SK-N-SH treated with all-trans-retinoic acid at 6 μM for 48 hours (cell line): Measurements from ENCODE around the gene ELMO1.

ENCODE experiments used
- ATAC-seq: fragments of 200-7000 bp; cut with Tn5 transposase; 3 replicates; pipeline ENCODE4 v1.9.1; 2020; ENCODE audit warnings: mild to moderate bottlenecking, moderate library complexity
- ARNTL ChIP-seq: fragments of 450-650 bp; formaldehyde crosslinking; IDR thresholded peaks from 2 replicates; pipeline ENCODE4 v1.5.0; 2020; ENCODE audit warnings: low read depth, mild to moderate bottlenecking, moderate library complexity, borderline replicate concordance
- BACH2 ChIP-seq: fragments of 250-450 bp; sonication (Bioruptor Pico); IDR thresholded peaks from 2 replicates; pipeline ENCODE4 v1.9.0; 2021; ENCODE audit warnings: mild to moderate bottlenecking, borderline replicate concordance
- CSDC2 ChIP-seq: fragments of 250-450 bp; sonication (Bioruptor Pico); IDR thresholded peaks from 2 replicates; pipeline ENCODE4 v1.5.0; 2020; ENCODE audit warnings: mild to moderate bottlenecking, moderate library complexity
- ESRRG ChIP-seq: fragments of 250-450 bp; sonication (Bioruptor Pico); IDR thresholded peaks from 2 replicates; pipeline ENCODE4 v1.6.1; 2021; ENCODE audit warnings: mild to moderate bottlenecking
- ISL1 ChIP-seq: fragments of 250-450 bp; sonication (Bioruptor Pico); IDR thresholded peaks from 2 replicates; pipeline ENCODE4 v2.1.2; 2022; ENCODE audit warnings: mild to moderate bottlenecking, moderate library complexity
- OSR1 ChIP-seq: fragments of 250-450 bp; sonication (Bioruptor Pico); IDR thresholded peaks from 2 replicates; pipeline ENCODE4 v1.8.0; 2022; ENCODE audit warnings: moderate library complexity, mild to moderate bottlenecking, inconsistent platforms
- PPARA ChIP-seq: fragments of 250-450 bp; sonication (Bioruptor Pico); IDR thresholded peaks from 2 replicates; pipeline ENCODE4 v1.5.0; 2020; ENCODE audit warnings: mild to moderate bottlenecking, borderline replicate concordance
- RARB ChIP-seq: fragments of 250-450 bp; sonication (Bioruptor Pico); IDR thresholded peaks from 2 replicates; pipeline ENCODE4 v1.8.0; 2021; ENCODE audit warnings: mild to moderate bottlenecking, moderate library complexity
- SNAI2 ChIP-seq: fragments of 250-450 bp; sonication (Bioruptor Pico); IDR thresholded peaks from 2 replicates; pipeline ENCODE4 v1.5.0; 2020; ENCODE audit warnings: mild to moderate bottlenecking, moderate library complexity
- TCF4 ChIP-seq: fragments of 250-450 bp; sonication (Bioruptor Pico); IDR thresholded peaks from 2 replicates; pipeline ENCODE4 v1.8.0; 2021; ENCODE audit warnings: mild to moderate bottlenecking, moderate library complexity, borderline replicate concordance
- ZC3H10 ChIP-seq: fragments of 250-450 bp; sonication (Bioruptor Pico); IDR thresholded peaks from 2 replicates; pipeline ENCODE4 v1.5.1; 2021; ENCODE audit warnings: mild to moderate bottlenecking, moderate library complexity
- ZFP3 ChIP-seq: fragments of 250-450 bp; sonication (Bioruptor Pico); IDR thresholded peaks from 2 replicates; pipeline ENCODE4 v1.5.0; 2020; ENCODE audit warnings: mild to moderate bottlenecking, moderate library complexity
- ZFP30 ChIP-seq: fragments of 450-650 bp; formaldehyde crosslinking; IDR thresholded peaks from 2 replicates; pipeline ENCODE4 v1.5.0; 2022; ENCODE audit warnings: mild to moderate bottlenecking, moderate library complexity
- ZNF565 ChIP-seq: fragments of 450-650 bp; formaldehyde crosslinking; conservative IDR thresholded peaks from 2 replicates; pipeline ENCODE4 v1.5.0; 2020; ENCODE audit warnings: low read depth, mild to moderate bottlenecking, moderate library complexity
- ZNF8 ChIP-seq: fragments of 450-650 bp; formaldehyde crosslinking; IDR thresholded peaks from 2 replicates; pipeline ENCODE4 v1.5.0; 2020; ENCODE audit warnings: mild to moderate bottlenecking, moderate library complexity
- TF ChIP-seq, protein P1 (sequence below): fragments of 250-450 bp; sonication (Bioruptor Pico); IDR thresholded peaks from 2 replicates; pipeline ENCODE4 v1.8.0; 2020; ENCODE audit warnings: mild to moderate bottlenecking, moderate library complexity, borderline replicate concordance
- TF ChIP-seq, protein P2 (sequence below): fragments of 250-450 bp; sonication (Bioruptor Pico); IDR thresholded peaks from 2 replicates; pipeline ENCODE4 v1.5.1; 2021; ENCODE audit warnings: mild to moderate bottlenecking, moderate library complexity
- TF ChIP-seq, protein P3 (sequence below): fragments of 250-450 bp; sonication (Bioruptor Pico); IDR thresholded peaks from 2 replicates; pipeline ENCODE4 v1.5.1; 2020; ENCODE audit warnings: low read depth, mild to moderate bottlenecking, moderate library complexity
- TF ChIP-seq, protein P4 (sequence below): fragments of 250-450 bp; sonication (Bioruptor Pico); IDR thresholded peaks from 2 replicates; pipeline ENCODE4 v1.8.0; 2021; ENCODE audit warnings: low read depth, mild to moderate bottlenecking, moderate library complexity, borderline replicate concordance
- TF ChIP-seq, protein P5 (sequence below): fragments of 250-450 bp; sonication (Bioruptor Pico); IDR thresholded peaks from 2 replicates; pipeline ENCODE4 v1.5.0; 2020; ENCODE audit warnings: mild to moderate bottlenecking, moderate library complexity

ELMO1 gene

DNA sequence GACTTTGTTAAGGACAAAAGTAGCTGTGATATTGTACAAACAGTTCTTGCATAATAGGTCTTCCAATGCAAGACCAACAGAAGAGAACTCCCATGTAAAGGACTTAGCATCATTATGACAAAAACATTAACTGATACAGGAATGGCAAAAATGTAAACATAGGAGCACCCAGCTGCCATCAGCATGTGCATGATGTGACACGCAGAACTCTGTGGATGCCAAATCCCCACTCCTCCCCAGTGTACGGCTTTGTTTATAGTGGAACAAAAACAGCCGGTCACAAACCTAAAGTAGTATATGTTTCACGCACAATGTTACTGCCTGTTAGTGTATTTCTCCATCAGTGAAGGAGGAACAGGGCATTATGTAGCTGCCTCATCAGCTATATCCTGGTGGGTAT is 408.3 kb downstream of the ELMO1 start:
- ATAC-seq, result no peak

DNA sequence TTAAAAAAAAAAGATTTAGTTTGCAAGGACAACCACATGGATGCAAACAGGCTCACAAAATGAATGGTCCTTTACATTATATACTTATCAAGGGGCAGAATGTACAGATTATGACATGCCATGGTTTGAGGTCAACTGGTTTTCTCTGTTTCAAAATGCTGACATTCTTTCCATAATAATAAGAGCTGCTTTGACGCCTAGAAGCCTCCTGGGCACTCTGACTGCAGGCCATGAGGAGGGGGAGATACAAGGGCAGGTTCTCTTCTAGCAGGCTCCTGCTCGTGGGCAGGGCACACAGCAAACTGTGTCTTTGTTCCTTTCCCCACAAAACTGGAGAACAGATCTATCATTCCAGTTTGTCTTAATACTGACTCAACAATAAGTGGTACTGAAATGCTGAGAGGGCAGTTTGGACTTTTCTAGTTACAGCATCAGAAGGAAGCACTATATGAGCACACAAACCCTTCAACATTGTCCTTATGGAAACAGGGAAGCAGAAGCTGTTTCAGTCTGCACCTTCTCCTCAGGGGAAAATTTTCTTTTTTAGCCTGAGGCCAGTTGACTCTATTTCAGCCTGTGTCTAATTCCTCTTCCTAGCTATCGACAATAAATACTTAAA is 409.4 kb downstream of the ELMO1 start:
- TF ChIP-seq, protein P1, sequence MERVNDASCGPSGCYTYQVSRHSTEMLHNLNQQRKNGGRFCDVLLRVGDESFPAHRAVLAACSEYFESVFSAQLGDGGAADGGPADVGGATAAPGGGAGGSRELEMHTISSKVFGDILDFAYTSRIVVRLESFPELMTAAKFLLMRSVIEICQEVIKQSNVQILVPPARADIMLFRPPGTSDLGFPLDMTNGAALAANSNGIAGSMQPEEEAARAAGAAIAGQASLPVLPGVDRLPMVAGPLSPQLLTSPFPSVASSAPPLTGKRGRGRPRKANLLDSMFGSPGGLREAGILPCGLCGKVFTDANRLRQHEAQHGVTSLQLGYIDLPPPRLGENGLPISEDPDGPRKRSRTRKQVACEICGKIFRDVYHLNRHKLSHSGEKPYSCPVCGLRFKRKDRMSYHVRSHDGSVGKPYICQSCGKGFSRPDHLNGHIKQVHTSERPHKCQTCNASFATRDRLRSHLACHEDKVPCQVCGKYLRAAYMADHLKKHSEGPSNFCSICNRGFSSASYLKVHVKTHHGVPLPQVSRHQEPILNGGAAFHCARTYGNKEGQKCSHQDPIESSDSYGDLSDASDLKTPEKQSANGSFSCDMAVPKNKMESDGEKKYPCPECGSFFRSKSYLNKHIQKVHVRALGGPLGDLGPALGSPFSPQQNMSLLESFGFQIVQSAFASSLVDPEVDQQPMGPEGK (CRISPR knock-in tag), result no peak
- TF ChIP-seq PPARA (CRISPR knock-in tag) (no peak), TCF4 (CRISPR knock-in tag) (no peak), RARB (no peak), ESRRG (CRISPR knock-in tag) (no peak)
- no peak for ATAC-seq

More for the DNA sequence above, 408.3 kb downstream of the ELMO1 start:
- TF ChIP-seq BACH2 (no peak), ZFP30 (CRISPR knock-in tag) (no peak), PPARA (CRISPR knock-in tag) (no peak), TCF4 (CRISPR knock-in tag) (no peak)

DNA sequence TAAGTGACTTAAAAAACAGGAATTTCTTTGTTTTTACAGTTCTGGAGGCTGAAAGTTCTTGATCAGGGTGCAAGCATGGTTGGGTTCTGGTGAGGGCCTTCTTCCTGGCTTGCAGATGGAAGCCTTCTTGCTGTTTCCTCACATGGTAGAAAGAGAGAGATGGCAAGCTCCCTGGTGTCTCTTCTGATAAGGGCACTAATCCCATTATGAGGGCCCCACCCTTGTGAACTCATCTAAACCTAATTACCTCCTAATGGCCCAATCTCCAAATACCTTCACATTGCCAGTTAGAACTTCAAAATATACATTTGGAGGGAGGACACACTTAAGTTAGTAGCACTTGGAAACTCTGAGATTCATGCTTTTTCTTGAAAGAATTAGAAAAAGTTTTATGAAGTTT is 410.0 kb downstream of the ELMO1 start:
- ATAC-seq, result no peak
- TF ChIP-seq ARNTL (CRISPR knock-in tag) (no peak), CSDC2 (CRISPR knock-in tag) (no peak), PPARA (CRISPR knock-in tag) (no peak), BACH2 (no peak), ZFP3 (CRISPR knock-in tag) (no peak), RARB (no peak), ZNF565 (CRISPR knock-in tag) (no peak), SNAI2 (no peak), ISL1 (no peak), TCF4 (CRISPR knock-in tag) (no peak), OSR1 (CRISPR knock-in tag) (no peak)
- TF ChIP-seq, protein P2, sequence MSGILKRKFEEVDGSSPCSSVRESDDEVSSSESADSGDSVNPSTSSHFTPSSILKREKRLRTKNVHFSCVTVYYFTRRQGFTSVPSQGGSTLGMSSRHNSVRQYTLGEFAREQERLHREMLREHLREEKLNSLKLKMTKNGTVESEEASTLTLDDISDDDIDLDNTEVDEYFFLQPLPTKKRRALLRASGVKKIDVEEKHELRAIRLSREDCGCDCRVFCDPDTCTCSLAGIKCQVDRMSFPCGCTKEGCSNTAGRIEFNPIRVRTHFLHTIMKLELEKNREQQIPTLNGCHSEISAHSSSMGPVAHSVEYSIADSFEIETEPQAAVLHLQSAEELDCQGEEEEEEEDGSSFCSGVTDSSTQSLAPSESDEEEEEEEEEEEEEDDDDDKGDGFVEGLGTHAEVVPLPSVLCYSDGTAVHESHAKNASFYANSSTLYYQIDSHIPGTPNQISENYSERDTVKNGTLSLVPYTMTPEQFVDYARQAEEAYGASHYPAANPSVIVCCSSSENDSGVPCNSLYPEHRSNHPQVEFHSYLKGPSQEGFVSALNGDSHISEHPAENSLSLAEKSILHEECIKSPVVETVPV (CRISPR knock-in tag), result no peak
- TF ChIP-seq, protein P3, sequence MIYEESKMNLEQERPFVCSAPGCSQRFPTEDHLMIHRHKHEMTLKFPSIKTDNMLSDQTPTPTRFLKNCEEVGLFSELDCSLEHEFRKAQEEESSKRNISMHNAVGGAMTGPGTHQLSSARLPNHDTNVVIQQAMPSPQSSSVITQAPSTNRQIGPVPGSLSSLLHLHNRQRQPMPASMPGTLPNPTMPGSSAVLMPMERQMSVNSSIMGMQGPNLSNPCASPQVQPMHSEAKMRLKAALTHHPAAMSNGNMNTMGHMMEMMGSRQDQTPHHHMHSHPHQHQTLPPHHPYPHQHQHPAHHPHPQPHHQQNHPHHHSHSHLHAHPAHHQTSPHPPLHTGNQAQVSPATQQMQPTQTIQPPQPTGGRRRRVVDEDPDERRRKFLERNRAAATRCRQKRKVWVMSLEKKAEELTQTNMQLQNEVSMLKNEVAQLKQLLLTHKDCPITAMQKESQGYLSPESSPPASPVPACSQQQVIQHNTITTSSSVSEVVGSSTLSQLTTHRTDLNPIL (CRISPR knock-in tag), result no peak
- TF ChIP-seq, protein P4, sequence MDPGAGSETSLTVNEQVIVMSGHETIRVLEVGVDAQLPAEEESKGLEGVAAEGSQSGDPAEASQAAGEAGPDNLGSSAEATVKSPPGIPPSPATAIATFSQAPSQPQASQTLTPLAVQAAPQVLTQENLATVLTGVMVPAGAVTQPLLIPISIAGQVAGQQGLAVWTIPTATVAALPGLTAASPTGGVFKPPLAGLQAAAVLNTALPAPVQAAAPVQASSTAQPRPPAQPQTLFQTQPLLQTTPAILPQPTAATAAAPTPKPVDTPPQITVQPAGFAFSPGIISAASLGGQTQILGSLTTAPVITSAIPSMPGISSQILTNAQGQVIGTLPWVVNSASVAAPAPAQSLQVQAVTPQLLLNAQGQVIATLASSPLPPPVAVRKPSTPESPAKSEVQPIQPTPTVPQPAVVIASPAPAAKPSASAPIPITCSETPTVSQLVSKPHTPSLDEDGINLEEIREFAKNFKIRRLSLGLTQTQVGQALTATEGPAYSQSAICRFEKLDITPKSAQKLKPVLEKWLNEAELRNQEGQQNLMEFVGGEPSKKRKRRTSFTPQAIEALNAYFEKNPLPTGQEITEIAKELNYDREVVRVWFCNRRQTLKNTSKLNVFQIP (CRISPR knock-in tag), result no peak
- TF ChIP-seq, protein P1 (CRISPR knock-in tag), result no peak

DNA sequence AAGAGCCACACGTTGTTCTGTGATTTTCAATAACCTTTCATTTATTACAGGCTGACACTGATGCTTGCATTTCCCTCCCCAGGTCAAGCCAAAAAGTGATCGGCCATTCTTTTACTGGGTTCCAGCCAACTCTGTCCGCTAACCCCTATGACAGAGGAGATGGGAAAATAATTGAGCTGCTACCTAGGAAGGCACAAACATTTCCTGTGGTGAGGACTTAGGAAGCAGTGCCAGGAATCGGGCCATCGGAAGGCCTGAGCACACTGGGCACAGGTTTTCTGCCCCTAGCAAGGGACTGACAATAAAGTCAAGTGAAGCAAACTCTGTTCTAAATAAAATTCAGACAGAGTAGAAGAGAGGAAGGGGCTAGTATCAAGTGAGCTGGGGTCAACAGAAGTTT is 411.4 kb downstream of the ELMO1 start:
- no peak for ATAC-seq
- no peak for TF ChIP-seq ZNF565 (CRISPR knock-in tag)
- TF ChIP-seq OSR1 (CRISPR knock-in tag), result no peak
- no peak for TF ChIP-seq CSDC2 (CRISPR knock-in tag)
- no peak for TF ChIP-seq ISL1
- no peak for TF ChIP-seq PPARA (CRISPR knock-in tag)
- TF ChIP-seq, protein P5, sequence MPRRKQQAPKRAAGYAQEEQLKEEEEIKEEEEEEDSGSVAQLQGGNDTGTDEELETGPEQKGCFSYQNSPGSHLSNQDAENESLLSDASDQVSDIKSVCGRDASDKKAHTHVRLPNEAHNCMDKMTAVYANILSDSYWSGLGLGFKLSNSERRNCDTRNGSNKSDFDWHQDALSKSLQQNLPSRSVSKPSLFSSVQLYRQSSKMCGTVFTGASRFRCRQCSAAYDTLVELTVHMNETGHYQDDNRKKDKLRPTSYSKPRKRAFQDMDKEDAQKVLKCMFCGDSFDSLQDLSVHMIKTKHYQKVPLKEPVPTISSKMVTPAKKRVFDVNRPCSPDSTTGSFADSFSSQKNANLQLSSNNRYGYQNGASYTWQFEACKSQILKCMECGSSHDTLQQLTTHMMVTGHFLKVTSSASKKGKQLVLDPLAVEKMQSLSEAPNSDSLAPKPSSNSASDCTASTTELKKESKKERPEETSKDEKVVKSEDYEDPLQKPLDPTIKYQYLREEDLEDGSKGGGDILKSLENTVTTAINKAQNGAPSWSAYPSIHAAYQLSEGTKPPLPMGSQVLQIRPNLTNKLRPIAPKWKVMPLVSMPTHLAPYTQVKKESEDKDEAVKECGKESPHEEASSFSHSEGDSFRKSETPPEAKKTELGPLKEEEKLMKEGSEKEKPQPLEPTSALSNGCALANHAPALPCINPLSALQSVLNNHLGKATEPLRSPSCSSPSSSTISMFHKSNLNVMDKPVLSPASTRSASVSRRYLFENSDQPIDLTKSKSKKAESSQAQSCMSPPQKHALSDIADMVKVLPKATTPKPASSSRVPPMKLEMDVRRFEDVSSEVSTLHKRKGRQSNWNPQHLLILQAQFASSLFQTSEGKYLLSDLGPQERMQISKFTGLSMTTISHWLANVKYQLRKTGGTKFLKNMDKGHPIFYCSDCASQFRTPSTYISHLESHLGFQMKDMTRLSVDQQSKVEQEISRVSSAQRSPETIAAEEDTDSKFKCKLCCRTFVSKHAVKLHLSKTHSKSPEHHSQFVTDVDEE (CRISPR knock-in tag), result no peak
- TF ChIP-seq ZC3H10 (CRISPR knock-in tag), result no peak
- TF ChIP-seq, protein P4 (CRISPR knock-in tag), result no peak
- TF ChIP-seq, protein P1 (CRISPR knock-in tag), result no peak
- TF ChIP-seq ZNF8 (CRISPR knock-in tag), result no peak
